8988T (cell line): ENCODE results near the gene TSC22D2.
"Not testable (repeated sequence)": the region's sequence is repeated elsewhere in the genome, so short reads cannot be mapped to it uniquely, and the experiment has no call there.

Experiments
- DNase-seq: peaks from one replicate; pipeline ENCODE4 v3.0.0; 2011

TSC22D2 gene

DNA sequence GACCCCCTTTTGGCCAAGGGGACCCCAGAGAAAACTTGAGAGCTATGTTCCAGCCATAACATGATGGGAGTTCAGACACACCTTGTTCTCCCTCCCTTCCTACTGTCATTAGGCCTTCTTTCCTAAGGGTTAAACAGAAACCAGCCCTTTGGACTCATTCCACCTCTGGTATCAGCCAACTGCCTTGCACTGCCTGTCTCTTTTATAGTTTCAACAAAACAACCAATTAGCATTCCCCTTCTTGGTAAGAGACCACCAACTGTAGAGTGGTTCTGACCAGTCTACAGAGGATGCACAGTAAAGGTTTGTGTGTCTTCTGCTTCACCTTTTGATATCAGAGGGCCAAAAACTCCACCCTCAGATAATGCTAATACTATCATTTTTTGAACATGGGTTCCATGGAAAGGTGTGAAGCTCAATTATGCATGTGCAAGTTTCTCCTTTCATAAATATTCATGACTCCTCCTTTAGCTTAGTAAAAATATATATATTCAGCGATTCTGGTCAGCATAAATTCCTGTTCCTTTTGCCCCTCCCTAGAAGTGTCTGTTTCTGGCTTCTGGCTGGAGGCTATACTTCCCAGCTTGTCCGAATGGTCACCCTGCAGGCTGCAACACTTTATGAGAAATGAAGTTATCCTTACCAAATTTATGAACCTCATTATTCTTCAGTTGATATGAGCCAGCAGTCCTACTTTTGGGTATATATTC lies 82.3 kb downstream of the TSC22D2 start:
- no peak for DNase-seq

DNA sequence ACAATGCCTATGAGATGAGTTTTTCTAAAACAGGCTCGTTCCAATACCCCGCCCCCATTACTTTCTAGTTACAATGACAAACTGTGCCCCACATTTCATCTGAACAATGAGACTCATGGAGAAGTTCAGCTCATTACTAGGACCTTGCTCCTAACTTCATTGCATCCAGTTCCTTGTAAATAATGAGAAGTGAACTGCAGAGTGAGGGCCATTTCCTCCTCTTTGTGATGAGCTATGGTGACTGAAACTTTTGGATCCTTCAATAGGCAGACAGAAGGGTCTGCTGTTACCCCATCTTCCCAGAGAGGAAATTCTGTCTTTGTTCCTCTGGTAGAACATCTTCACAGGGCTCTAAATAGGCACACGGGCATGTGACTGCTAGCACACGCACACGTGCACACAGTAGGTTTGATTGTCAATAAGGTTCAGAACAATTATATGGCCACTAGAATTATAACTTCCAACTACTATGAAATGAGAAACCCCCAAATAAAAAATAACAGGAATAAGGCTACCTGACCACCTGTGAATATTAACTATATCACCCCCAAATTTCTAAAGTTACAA lies 86.4 kb downstream of the TSC22D2 start:
- no peak for DNase-seq

DNA sequence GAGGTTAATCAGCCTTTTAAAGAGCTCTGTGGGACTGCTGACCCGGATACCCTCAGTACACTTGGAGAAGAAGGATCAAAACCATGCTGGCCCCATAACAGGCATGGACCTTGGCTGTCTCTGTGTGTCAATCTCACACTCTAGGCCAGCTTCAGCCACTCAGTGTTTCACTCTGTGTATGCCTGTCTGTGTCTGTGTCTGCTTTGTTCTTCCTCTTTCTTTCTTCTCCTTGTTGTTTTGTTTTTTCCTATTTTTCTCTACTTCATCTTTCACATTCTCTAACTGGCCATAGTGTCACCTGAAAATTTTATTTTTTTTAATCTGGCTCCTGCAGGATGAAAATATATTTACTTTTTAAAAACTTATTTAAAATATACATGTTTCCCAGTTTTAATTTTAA lies 87.1 kb downstream of the TSC22D2 start:
- DNase-seq = no peak

DNA sequence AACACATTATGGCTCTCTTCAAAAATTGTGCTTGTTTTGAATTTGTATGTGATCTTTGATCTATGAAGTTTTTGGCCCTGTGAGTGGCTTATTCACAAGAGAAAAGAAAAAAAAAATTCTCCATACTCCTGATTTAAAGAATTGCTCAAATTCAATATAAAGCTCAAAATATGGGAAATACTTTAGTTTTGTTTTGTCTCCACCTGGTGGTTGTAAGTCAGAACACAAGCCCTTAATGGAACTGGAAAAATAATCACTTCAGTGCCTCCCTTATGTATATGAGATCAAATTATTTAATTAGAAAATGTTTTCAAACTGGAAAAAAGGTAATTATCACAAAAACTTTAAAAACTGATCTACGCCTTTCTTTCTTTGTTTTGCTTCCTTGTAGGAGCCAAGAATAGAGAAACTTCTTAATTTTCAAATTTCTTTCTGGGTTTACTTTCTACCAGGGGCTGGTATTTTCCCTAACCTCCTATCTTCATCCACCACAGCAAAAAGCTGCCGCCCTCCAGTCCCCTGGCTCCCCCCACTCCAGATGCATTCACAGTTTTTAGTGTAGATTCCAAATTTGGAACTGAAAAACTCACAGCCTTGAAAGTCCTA lies 87.6 kb downstream of the TSC22D2 start:
- DNase-seq = no peak

DNA sequence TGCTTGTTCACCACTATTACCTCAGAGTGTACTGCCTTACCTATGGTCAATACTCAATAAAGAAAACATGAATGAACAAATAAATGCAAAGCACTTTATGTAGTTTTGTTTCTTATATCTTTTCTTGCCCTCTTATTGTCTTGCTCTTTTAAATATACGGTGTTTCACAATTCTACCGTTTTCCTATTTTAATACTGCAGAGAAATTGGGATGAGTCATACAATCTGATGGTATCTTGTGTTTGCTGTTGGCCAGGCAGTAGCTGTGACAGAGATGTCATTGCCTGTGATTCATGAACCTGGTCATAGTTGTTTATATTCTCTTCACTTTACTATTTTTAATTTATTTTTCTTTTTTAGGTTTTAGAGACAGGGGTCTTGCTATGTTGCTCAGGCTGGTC lies 89.9 kb downstream of the TSC22D2 start:
- no peak for DNase-seq

DNA sequence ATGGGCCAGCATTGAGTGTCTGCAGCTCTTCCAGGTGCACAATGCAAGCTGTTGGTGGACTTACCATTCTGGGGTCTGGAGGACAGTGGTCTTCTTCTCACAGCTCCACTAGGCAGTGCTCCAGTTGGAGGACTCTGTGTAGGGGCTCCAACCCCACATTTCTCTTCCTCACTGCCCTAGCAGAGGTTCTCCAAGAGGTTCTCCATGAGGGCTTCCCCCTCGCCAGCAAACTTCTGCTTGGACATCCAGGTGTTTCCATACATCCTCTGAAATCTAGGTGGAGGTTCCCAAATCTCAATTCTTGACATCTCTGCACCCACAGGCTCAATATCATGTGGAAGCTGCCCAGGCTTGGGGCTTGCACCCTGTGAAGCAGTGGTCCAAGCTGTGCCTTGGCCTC lies 92.9 kb downstream of the TSC22D2 start:
- DNase-seq = not testable (repeated sequence)

DNA sequence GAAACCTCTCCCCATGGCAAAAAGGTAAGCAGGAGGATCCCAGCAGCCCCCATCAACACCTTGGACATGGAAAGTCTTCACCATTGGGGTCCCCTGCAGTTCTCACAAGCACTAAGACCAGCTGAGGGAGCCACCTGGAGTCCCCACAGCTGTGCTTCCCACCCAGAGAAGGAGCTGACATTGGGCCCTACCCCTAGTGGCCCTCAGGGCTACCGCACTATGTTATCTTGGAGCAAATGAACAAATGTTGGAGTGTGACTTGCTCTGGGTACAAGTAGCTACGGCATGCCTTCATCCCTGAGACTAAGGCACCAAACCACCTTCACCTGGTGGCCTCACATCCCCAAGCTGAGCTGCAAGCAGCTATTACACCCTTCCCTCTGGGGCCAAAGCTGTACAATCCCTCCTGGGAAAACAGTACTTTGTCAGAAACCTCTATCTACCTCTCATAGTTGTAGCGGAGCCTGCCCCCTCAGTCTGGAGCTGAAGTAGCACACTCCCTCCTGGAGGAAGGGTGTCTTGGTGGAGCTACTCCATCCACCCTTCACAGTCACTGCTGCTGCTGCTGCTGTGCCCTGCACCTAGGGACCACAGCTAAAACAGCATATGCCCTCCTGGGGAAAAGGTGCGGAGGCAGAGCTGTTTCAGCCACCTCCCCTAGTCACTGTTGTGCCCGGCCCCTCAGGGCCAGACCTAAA lies 95.5 kb downstream of the TSC22D2 start:
- DNase-seq = no peak

DNA sequence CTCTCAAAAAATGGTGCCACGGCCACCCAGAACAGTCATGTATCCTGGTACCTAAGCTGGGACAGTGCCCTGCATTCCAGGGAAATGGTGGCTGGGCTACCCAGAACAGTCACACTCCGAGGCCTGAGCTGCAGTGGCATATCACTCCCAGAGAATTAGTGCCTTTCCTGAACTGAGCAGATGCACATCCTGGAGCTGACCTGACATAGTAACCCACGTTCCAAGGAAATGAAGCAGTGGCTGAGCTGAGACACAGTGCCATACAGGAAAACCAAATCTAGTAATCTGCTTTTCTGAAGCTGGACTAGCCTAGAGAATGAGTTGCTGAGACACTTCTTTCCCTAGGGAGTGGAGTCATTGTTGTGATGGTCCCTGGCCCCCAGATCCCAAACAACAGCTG lies 96.4 kb downstream of the TSC22D2 start:
- DNase-seq = no peak

DNA sequence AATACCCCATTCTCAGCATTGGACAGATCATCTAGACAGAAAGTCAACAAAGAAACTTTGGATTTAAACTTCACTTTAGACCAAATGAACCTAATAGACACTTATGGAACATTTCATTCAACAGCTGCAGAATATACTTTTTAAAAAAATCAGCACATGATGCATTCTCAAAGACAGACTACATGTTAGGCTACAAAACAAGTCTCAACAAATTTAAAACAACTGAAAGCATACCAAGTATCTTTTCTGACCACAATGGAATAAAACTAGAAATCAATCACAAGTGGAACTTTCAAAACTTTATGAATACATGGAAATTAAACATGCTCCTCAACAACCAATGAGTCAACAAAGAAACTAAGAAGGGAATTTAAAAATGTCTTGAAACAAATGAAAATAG lies 100.3 kb downstream of the TSC22D2 start:
- DNase-seq = no peak

DNA sequence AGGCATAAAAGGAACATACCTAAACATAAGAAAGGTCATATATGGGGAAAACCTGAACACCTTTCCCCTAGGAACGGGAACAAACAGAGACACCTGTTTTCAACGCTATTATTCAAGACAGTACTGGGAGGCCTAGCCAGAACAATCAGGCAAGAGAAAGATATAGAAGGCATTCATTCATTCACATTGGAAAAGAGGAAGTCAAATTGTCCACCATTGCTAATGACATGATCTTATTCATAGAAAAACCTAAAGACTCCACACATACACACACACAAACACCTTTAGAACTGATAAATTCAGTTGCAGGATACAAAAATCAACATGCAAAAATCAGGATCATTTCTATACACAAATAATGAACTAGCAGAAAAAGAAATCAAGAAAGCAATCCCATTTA lies 101.7 kb downstream of the TSC22D2 start:
- DNase-seq = no peak

DNA sequence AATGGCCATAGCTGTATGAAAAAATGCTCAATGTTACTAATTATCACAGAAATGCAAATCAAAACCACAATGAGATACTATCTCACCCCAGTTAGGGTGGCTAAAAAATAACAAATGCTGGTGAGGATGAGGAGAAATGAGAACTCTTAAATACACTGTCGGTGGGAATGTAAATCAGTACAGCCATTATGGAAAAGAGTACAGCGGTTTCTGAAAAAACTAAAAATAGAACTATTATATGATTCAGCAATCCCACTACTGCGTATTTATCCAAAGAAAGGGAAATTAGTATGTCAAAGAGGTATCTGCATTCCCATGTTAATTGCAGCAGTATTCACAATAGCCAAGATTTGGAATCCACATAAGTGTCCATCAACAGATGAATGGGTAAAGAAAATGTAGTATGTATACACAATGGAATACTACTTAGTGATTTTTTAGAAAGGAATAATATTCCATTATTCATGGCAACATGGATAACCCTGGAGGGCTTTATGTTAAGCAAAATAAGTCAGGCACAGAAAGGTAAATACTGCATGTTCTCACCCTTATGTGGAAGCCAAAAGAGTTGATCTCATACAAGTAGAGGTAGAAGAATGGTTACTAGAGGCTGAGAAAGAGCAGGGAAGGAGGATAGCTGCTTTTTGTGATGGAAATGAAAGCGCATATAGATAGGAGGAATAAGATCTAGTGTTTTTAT lies 103.2 kb downstream of the TSC22D2 start:
- no peak for DNase-seq

DNA sequence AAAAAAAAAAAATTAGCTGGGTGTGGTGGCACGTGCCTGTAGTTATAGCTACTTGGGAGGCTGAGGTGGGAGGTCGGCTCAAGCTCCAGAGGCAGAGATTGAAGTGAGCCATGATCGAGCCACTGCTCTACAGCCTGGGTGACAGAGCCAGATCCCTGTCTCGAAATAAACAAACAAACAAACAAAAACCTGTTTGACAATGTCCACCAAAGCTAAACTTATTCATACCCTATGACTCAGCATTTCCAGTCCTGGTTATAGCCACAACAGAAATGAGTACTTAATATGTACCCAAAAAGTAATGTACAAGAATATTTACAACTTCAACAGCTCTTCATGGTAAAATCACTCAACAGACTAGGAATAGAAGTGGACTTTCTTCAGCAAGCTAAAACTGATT lies 107.1 kb downstream of the TSC22D2 start:
- no peak for DNase-seq
